Measurements from ENCODE around the gene INHBC. TPM values are rescaled to one million over a fixed set of nuclear protein-coding genes. Genes with fewer than 3 reads are reported as not detected.
"Not testable (repeated sequence)": the region's sequence is repeated elsewhere in the genome, so short reads cannot be mapped to it uniquely, and the experiment has no call there.

The INHBC gene
- total RNA-seq, 4 donors from 2014 or later, result 0.33 to 0.63 (median 0.54) TPM; not detected in 1

GRCh38 chr12:57441846-57442427, 7.4 kb downstream of the INHBC start:
- TF ChIP-seq CTCF (IDR thresholded peaks at IDR 0.05) (no peak), POLR2A (IDR thresholded peaks at IDR 0.05) (no peak)
- Histone ChIP-seq H3K4me3 (replicated peaks in 1 of 3) (no peak overlapping the region), H3K27me3 (no peaks in the 10 kb centered on the region), H3K27ac (no peak overlapping the region), H3K9me3 (no peaks in the 10 kb centered on the region), H3K4me1 (peaks cover 5 to 7% of the 10 kb centered on the region in 2 donors), H3K36me3 (no peaks in the 10 kb centered on the region)
- WGBS, 2 donors, result 53 to 100% methylated on average over 1 of the region's 1 CpG
- DNase-seq, result no peak
- intact Hi-C loops (cut with DNase I), result no loop called here

- intact Hi-C loops (cut with DNase I), result not testable (repeated sequence)
Observed at GRCh38 chr12:57444337-57444736, 9.8 kb downstream of the INHBC start.

GRCh38 chr12:57444744-57445143, 10.2 kb downstream of the INHBC start:
- WGBS, 2 donors, result 75 to 77% methylated on average over 5 of the region's 5 CpGs

More at GRCh38 chr12:57444337-57444736, 9.8 kb downstream of the INHBC start:
- not testable (repeated sequence) for H3K9me3 ChIP-seq; H3K27ac ChIP-seq; DNase-seq; H3K4me3 ChIP-seq (replicated peaks in 1 of 3); H3K36me3 ChIP-seq; H3K4me1 ChIP-seq; H3K27me3 ChIP-seq
- 91 to 93% methylated on average over 6 of the region's 6 CpGs for WGBS, 2 donors

DNA sequence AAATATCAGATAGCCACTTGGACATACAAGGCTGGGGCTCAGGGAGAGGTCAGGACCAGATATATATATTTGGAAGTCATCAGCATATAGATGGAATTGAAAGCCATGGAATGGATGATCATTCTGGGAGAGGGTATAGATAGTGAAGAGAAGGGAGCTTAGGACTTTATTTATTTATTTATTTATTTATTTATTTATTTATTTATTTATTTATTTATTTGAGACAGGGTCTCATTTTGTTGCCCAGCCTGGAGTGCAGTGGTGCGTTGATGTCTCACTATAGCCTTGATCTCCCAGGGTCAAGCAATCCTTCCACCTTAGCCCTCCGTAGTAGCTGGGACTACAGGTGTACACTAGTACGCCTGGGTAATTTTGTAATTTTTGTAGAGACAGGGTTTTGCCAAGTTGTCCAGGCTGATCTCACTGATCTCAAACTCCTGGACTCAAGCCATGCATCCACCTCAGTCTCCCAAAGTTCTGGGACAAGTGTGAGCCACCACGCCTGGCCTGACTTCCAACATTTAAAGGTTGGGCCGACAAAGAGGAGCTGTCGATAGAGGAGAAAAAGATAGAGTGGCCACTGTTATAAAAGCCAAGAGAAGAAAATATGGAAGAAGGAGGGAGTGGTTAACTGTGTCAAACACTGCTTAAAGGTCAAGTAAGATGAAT, 11.8 kb downstream of the INHBC start:
- Histone ChIP-seq H3K4me1 (peaks cover 5 to 7% of the 10 kb centered on the region in 2 donors), H3K27me3 (no peaks in the 10 kb centered on the region), H3K27ac (no peak overlapping the region), H3K36me3 (no peaks in the 10 kb centered on the region), H3K4me3 (replicated peaks in 1 of 3) (no peak overlapping the region), H3K9me3 (no peaks in the 10 kb centered on the region)
- peak; percentile 69 to 76 for DNase-seq
- no peak for TF ChIP-seq POLR2A (IDR thresholded peaks at IDR 0.05)
- TF ChIP-seq CTCF (IDR thresholded peaks at IDR 0.05), result no peak
- intact Hi-C loops (cut with DNase I), result no loop called here
- WGBS, 2 donors, result 48 to 55% methylated on average over 6 of the region's 6 CpGs

More at GRCh38 chr12:57444744-57445143, 10.2 kb downstream of the INHBC start:
- intact Hi-C loops (cut with DNase I), result no loop called here
- peaks cover 5 to 7% of the 10 kb centered on the region in 2 donors for H3K4me1 ChIP-seq
- no peak overlapping the region for H3K4me3 ChIP-seq (replicated peaks in 1 of 3)
- no peaks in the 10 kb centered on the region for H3K9me3 ChIP-seq
- no peak for DNase-seq
- no peak for TF ChIP-seq CTCF (IDR thresholded peaks at IDR 0.05)
- TF ChIP-seq POLR2A (IDR thresholded peaks at IDR 0.05), result no peak
- H3K36me3 ChIP-seq, result no peaks in the 10 kb centered on the region
- H3K27ac ChIP-seq, result no peak overlapping the region
- H3K27me3 ChIP-seq, result no peaks in the 10 kb centered on the region

DNA sequence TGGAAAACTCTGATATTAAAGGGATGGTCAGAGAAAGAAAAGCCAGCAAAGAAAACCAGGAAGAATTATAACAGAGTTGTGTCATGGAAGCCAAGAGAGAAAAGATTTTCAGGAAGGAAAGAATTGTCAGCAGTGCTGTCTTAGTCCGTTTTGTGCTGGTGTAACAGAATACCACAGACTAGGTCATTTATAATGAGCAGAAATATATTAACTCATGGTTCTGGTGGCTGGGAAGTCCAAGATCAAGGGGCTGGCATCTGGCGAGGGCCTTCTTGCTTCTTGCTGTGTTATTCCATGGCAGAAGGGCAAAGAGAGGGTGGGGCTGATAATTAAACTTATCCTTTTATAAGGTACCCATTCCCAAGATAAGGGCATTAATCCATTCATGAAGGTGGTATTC, 14.1 kb downstream of the INHBC start:
- TF ChIP-seq POLR2A (IDR thresholded peaks at IDR 0.05) (no peak), CTCF (IDR thresholded peaks at IDR 0.05) (no peak)
- Histone ChIP-seq H3K4me3 (replicated peaks in 1 of 3) (no peak overlapping the region), H3K27ac (no peak overlapping the region), H3K4me1 (peaks cover 5 to 7% of the 10 kb centered on the region in 2 donors), H3K27me3 (no peaks in the 10 kb centered on the region), H3K9me3 (no peaks in the 10 kb centered on the region), H3K36me3 (no peaks in the 10 kb centered on the region)
- DNase-seq, result no peak
- 89% methylated on average over 2 of the region's 2 CpGs for WGBS, 2 donors
- intact Hi-C loops (cut with DNase I), result no loop called here
